Measurements from ENCODE around the gene HCAR3. TPM values are rescaled to one million over a fixed set of nuclear protein-coding genes. Genes with fewer than 3 reads are reported as not detected.

The HCAR3 gene
- total RNA-seq, 1 experiment from 2014 or later: not detected

- peak; percentile 45 for DNase-seq (ENCODE audit: low read depth)
These were observed 47.1 kb downstream of the HCAR3 start for GRCh38 chr12:122669397-122670070.

- DNase-seq (ENCODE audit: low read depth): no peak
These were observed 48.3 kb downstream of the HCAR3 start for GRCh38 chr12:122668268-122668667.

- DNase-seq (ENCODE audit: low read depth): no peak
These were observed 50.9 kb downstream of the HCAR3 start for GRCh38 chr12:122665759-122666158.

- DNase-seq (ENCODE audit: low read depth): no peak
These were observed 51.3 kb downstream of the HCAR3 start for GRCh38 chr12:122665349-122665748.

Other genes starting within 250 kb of the HCAR3 start
- 13.8 and 16.6 TPM in 2 replicates for gene ZCCHC8, start 215.9 kb downstream of the HCAR3 start, total RNA-seq (2014; rRNA removed; shearing (Covaris generic))
- gene RSRC2, start 189.9 kb downstream of the HCAR3 start, total RNA-seq (2014; rRNA removed; shearing (Covaris generic)): 43.1 and 49.3 TPM in 2 replicates
- gene KNTC1, start 189.6 kb downstream of the HCAR3 start, total RNA-seq (2014; rRNA removed; shearing (Covaris generic)): 45.2 and 57.9 TPM in 2 replicates
- not detected in 2 replicates for gene HCAR2, start 13.5 kb downstream of the HCAR3 start, total RNA-seq (2014; rRNA removed; shearing (Covaris generic))
- 1.2 and 1.3 TPM in 2 replicates for gene HCAR1, start 14.0 kb upstream of the HCAR3 start, total RNA-seq (2014; rRNA removed; shearing (Covaris generic))
- 36.0 and 41.9 TPM in 2 replicates for gene DENR, start 36.0 kb upstream of the HCAR3 start, total RNA-seq (2014; rRNA removed; shearing (Covaris generic))
- 0.10 and 0.12 TPM in 2 replicates for gene CCDC62, start 57.8 kb upstream of the HCAR3 start, total RNA-seq (2014; rRNA removed; shearing (Covaris generic))
- 3.8 and 4.2 TPM in 2 replicates for gene HIP1R, start 118.6 kb upstream of the HCAR3 start, total RNA-seq (2014; rRNA removed; shearing (Covaris generic))
- 35.8 and 56.9 TPM in 2 replicates for gene VPS37B, start 179.3 kb upstream of the HCAR3 start, total RNA-seq (2014; rRNA removed; shearing (Covaris generic))
- gene ABCB9, start 249.7 kb upstream of the HCAR3 start, total RNA-seq (2014; rRNA removed; shearing (Covaris generic)): 7.0 and 10.9 TPM in 2 replicates

Data from RPMI7951 (cell line).